DOHH2 (cell line): ENCODE measurements around the gene MGMT.

Experiments used
- CTCF ChIP-seq: fragments of 200-600 bp; sonication (generic); IDR thresholded peaks from one replicate; pipeline ENCODE4 v1.5.1; 2014; ENCODE audit warnings: antibody characterized with exemption, mild to moderate bottlenecking, low read depth, low read length; ENCODE audit not compliant: poor library complexity, severe bottlenecking
- EZH2phosphoT487 ChIP-seq: fragments of 200-600 bp; sonication (generic); IDR thresholded peaks from 2 replicates; pipeline ENCODE4 v1.6.1; 2017; ENCODE audit warnings: borderline replicate concordance, mild to moderate bottlenecking, antibody characterized with exemption, low read length, moderate library complexity, mixed read lengths

- TF ChIP-seq EZH2phosphoT487 (no peak), CTCF (no peak)
Observed at GRCh38 chr10:129808092-129808983, 341.3 kb downstream of the MGMT start.
